ENCODE data around the gene HOXC10.

DNA sequence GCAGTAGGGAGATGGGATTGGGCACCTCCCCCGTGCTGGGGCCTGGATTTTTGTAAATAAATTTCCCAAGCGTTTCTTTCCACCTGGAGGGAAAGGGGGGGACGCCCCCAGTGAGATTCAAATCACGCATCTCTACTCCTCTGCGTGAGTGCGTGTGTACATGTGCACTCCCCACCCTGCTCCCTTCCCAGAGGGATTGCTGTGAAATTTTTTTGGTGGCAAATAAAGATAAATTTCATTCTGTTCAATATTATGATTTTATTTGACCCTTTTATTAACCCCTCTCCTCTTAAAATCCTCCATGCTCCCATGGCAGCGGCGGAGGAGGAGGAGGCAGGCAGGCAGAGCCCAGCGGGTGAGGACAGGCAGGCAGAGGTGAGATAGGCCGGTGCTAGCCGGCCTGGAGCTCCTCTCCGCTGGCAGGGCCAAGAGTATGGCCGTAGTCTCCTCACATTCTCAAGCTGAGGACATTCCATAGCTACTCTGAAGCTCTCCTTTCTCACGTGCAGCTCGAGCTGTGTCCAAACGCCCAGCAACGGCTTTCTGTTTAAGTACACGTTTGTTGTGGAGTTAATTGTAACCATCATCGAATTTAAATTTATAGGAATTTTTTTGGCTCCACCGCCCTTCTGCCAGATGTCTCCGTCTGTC lies 8.6 kb upstream of the HOXC10 start:
- TF ChIP-seq CTCF (IDR thresholded peaks at IDR 0.05) (no peak), EZH2 (IDR thresholded peaks at IDR 0.05; ENCODE audit: borderline replicate concordance, insufficient read depth, low read depth, low read length, poor library complexity, severe bottlenecking) (no peak)
